ENCODE results near the gene HECW1. TPM values are rescaled to one million over a fixed set of nuclear protein-coding genes. Genes with fewer than 3 reads are reported as not detected.

The HECW1 gene
- total RNA-seq, 4 donors from 2014 or later, result 1.2 to 3.9 (median 2.0) TPM

DNA sequence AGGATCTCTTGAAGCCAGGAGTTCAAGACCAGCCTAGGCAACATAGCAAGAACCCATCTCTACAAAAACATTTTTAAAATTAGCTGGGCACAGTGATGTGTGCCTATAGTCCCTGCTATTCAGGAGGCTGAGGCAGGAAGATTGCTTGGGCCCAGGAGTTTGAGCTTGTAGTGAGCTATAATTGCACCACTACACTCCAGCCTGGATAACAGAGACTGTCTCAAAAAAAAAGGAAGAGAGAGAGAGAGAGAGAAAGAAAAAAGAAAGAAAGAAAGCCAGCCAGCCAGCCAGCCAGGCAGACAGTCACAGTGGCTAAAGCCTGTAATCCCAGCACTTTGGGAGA is 375.3 kb downstream of the HECW1 start:
- H3K4me3 ChIP-seq, result no peak overlapping the region
- TF ChIP-seq POLR2A (IDR thresholded peaks at IDR 0.05) (no peak), CTCF (IDR thresholded peaks at IDR 0.05 in 4 of 5, conservative IDR thresholded peaks at IDR 0.05 in 1 of 5) (no peak)
- H3K27me3 ChIP-seq, result no peaks in the 10 kb centered on the region
- intact Hi-C loops (cut with DNase I; ENCODE audit: low total_unique reads), result loop anchor here (2.0 kb wide), 1 partner anchor 53 kb away; no protein-coding TSS in a partner anchor
- H3K27ac ChIP-seq, result no peak overlapping the region
- ATAC-seq, result no peak
- no peaks in the 10 kb centered on the region for H3K4me1 ChIP-seq
- no peak for DNase-seq
- in situ Hi-C loops (cut with MboI; ENCODE audit: low sequenced_read_pairs in 4 of 4), result no loop called here
- H3K9me3 ChIP-seq, result no peaks in the 10 kb centered on the region
- no peaks in the 10 kb centered on the region for H3K36me3 ChIP-seq

DNA sequence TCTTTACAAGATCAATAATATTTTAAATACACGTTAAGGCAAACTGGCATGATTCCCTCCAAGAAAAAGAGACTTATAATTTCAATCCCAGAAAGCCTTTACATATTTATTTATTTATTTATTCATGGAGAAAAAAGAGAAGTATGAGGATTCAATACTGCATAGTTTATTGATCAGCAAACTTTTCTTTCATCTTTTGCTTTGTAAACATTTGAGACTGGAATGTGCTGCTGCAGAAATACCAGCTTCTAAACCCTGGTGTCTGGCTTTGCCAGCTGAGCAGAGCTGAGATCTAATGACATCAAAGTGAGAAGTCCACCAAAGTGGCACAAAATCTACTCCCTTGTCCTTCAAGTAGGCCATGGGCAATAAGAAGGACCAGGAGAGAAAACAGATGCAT is 376.8 kb downstream of the HECW1 start:
- in situ Hi-C loops (cut with MboI; ENCODE audit: low sequenced_read_pairs in 4 of 4), result no loop called here
- DNase-seq (no peak), ATAC-seq (no peak)
- Histone ChIP-seq H3K36me3 (no peaks in the 10 kb centered on the region), H3K9me3 (no peaks in the 10 kb centered on the region), H3K27me3 (no peaks in the 10 kb centered on the region), H3K27ac (no peak overlapping the region), H3K4me1 (no peaks in the 10 kb centered on the region), H3K4me3 (no peak overlapping the region)
- intact Hi-C loops (cut with DNase I; ENCODE audit: low total_unique reads), result loop anchor here (2.0 kb wide), 1 partner anchor 52 kb away; no protein-coding TSS in a partner anchor
- TF ChIP-seq CTCF (IDR thresholded peaks at IDR 0.05 in 4 of 5, conservative IDR thresholded peaks at IDR 0.05 in 1 of 5), result no peak
- no peak for TF ChIP-seq POLR2A (IDR thresholded peaks at IDR 0.05)

DNA sequence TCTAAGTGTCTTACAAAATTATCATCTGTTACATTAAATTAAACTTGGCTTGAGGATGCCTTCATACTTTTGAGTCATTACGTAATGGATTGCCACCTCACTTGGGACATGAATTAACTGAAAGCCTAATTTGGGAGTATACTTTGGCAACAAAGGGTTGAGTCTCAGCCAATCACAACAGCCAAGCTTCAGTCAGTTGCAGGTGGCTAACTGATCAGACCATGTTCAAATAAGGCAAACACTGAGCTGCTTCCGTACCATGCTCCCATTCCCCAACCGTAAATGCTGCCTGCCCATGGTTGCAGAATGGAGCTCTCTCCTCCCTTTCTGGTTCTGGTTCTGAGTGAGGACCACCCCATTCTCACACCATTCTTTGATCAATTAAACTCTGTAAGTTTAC is 377.6 kb downstream of the HECW1 start:
- no peaks in the 10 kb centered on the region for H3K9me3 ChIP-seq
- no peak overlapping the region for H3K27ac ChIP-seq
- in situ Hi-C loops (cut with MboI; ENCODE audit: low sequenced_read_pairs in 4 of 4), result no loop called here
- TF ChIP-seq CTCF (IDR thresholded peaks at IDR 0.05 in 4 of 5, conservative IDR thresholded peaks at IDR 0.05 in 1 of 5) (no peak), POLR2A (IDR thresholded peaks at IDR 0.05) (no peak)
- no peaks in the 10 kb centered on the region for H3K36me3 ChIP-seq
- intact Hi-C loops (cut with DNase I; ENCODE audit: low total_unique reads), result no loop called here
- ATAC-seq, result no peak
- no peaks in the 10 kb centered on the region for H3K4me1 ChIP-seq
- H3K27me3 ChIP-seq, result no peaks in the 10 kb centered on the region
- DNase-seq, result no peak
- H3K4me3 ChIP-seq, result no peak overlapping the region

DNA sequence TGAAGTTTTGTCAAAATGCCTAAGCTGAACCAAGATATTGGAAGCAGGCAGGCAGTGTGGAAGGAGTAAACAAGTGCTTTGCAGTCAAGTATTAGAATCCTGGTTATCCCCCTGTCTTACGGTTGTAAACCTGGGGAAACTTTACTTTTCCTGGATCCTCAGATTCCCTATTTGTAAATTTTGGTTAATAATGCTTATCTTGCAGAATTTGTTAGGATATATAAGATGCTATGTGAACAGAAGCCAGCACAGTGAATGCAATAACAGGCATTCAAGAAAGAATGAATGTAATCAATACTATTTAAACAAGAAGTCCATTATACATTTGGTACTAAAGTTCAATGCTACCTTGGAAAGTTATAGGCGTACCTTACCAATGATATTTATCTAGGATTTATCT is 378.7 kb downstream of the HECW1 start:
- no peaks in the 10 kb centered on the region for H3K9me3 ChIP-seq
- in situ Hi-C loops (cut with MboI; ENCODE audit: low sequenced_read_pairs in 4 of 4), result no loop called here
- TF ChIP-seq POLR2A (IDR thresholded peaks at IDR 0.05), result no peak
- TF ChIP-seq CTCF (IDR thresholded peaks at IDR 0.05 in 4 of 5, conservative IDR thresholded peaks at IDR 0.05 in 1 of 5), result no peak
- intact Hi-C loops (cut with DNase I; ENCODE audit: low total_unique reads), result no loop called here
- no peak overlapping the region for H3K4me3 ChIP-seq
- no peak for ATAC-seq
- no peaks in the 10 kb centered on the region for H3K36me3 ChIP-seq
- no peaks in the 10 kb centered on the region for H3K27me3 ChIP-seq
- no peak overlapping the region for H3K27ac ChIP-seq
- H3K4me1 ChIP-seq, result no peaks in the 10 kb centered on the region
- DNase-seq, result no peak

DNA sequence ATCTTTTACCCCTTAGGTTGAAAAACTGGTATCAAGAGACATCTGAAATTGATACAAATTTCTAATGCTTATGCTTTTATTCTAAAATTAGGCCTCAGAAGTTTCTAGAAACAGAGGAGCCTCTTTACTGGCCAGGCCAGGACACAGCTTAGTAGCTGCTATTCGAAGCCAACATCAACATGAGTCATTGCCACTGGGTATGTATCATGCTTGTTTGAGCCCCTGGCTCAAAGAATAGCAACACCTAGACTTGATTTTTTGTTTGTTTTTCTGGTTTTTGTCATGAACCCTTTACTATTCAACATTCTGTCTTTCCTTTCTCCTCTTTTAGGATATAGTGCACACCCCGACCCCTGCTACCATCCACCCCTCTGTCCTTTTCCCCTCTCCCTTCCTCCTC is 379.5 kb downstream of the HECW1 start:
- H3K4me3 ChIP-seq, result no peak overlapping the region
- DNase-seq, result no peak
- no peak overlapping the region for H3K27ac ChIP-seq
- intact Hi-C loops (cut with DNase I; ENCODE audit: low total_unique reads) (no loop called here), in situ Hi-C loops (cut with MboI; ENCODE audit: low sequenced_read_pairs in 4 of 4) (no loop called here)
- H3K27me3 ChIP-seq, result no peaks in the 10 kb centered on the region
- no peak for ATAC-seq
- H3K36me3 ChIP-seq, result no peaks in the 10 kb centered on the region
- H3K9me3 ChIP-seq, result no peaks in the 10 kb centered on the region
- H3K4me1 ChIP-seq, result no peaks in the 10 kb centered on the region
- no peak for TF ChIP-seq POLR2A (IDR thresholded peaks at IDR 0.05)
- TF ChIP-seq CTCF (IDR thresholded peaks at IDR 0.05 in 4 of 5, conservative IDR thresholded peaks at IDR 0.05 in 1 of 5), result no peak
